NB4 (cell line): ENCODE results near the gene AOPEP.

ENCODE experiments used
- TF ChIP-seq, protein P1 (sequence below): IDR thresholded peaks from one replicate; pipeline ENCODE4 v1.5.1; 2012; ENCODE audit warnings: low read depth, low read length
- TF ChIP-seq, protein P2 (sequence below): IDR thresholded peaks from 2 replicates; pipeline ENCODE4 v1.6.1; 2011; ENCODE audit warnings: low read depth, low read length

DNA sequence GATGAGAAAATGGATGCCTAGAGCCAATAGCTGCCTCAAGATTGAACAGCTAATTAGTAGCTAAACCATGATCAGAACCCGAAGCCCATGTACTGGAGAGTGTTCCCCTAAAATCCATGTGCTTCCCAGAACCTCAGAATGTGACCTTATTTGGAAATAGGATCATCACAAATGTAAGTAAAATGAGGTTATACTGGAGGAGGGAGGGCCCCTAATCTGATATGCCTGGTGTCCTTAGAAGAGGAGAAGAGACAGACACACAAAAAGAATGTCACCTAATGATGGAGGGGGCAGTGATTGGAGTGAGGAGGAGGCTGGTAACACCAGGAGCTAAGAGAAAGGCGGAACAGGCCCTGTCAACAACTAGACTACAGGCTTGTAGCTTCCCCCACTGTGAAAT, 45.9 kb upstream of the AOPEP start:
- TF ChIP-seq, protein P1, sequence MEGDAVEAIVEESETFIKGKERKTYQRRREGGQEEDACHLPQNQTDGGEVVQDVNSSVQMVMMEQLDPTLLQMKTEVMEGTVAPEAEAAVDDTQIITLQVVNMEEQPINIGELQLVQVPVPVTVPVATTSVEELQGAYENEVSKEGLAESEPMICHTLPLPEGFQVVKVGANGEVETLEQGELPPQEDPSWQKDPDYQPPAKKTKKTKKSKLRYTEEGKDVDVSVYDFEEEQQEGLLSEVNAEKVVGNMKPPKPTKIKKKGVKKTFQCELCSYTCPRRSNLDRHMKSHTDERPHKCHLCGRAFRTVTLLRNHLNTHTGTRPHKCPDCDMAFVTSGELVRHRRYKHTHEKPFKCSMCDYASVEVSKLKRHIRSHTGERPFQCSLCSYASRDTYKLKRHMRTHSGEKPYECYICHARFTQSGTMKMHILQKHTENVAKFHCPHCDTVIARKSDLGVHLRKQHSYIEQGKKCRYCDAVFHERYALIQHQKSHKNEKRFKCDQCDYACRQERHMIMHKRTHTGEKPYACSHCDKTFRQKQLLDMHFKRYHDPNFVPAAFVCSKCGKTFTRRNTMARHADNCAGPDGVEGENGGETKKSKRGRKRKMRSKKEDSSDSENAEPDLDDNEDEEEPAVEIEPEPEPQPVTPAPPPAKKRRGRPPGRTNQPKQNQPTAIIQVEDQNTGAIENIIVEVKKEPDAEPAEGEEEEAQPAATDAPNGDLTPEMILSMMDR, result no peak
- TF ChIP-seq, protein P2, sequence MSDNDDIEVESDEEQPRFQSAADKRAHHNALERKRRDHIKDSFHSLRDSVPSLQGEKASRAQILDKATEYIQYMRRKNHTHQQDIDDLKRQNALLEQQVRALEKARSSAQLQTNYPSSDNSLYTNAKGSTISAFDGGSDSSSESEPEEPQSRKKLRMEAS, result no peak
